BLaER1 (cell line): ENCODE measurements around the gene NPIPB8.
A peak's percentile ranks its signal among the peaks of the same experiment; 100 is the strongest.
"Not testable (repeated sequence)": the region's sequence is repeated elsewhere in the genome, so short reads cannot be mapped to it uniquely, and the experiment has no call there.

Experiments
- H3K27ac ChIP-seq: shearing (Covaris generic); formaldehyde crosslinking; 2 replicates; pipeline ENCODE4 v1.8.1; 2022
- H3K27me3 ChIP-seq: shearing (Covaris generic); formaldehyde crosslinking; 2 replicates; pipeline ENCODE4 v1.8.1; 2022
- H3K36me3 ChIP-seq: shearing (Covaris generic); formaldehyde crosslinking; 2 replicates; pipeline ENCODE4 v1.8.1; 2022
- H3K4me1 ChIP-seq: shearing (Covaris generic); formaldehyde crosslinking; 2 replicates; pipeline ENCODE4 v1.8.1; 2022
- H3K4me2 ChIP-seq: shearing (Covaris generic); formaldehyde crosslinking; 2 replicates; pipeline ENCODE4 v1.8.1; 2022
- H3K4me3 ChIP-seq: shearing (Covaris generic); formaldehyde crosslinking; 2 replicates; pipeline ENCODE4 v1.8.1; 2022
- H3K9ac ChIP-seq: shearing (Covaris generic); formaldehyde crosslinking; 2 replicates; pipeline ENCODE4 v1.8.1; 2022
- H3K9me3 ChIP-seq: shearing (Covaris generic); formaldehyde crosslinking; 2 replicates; pipeline ENCODE4 v1.8.1; 2022
- H4K20me1 ChIP-seq: shearing (Covaris generic); formaldehyde crosslinking; 2 replicates; pipeline ENCODE4 v1.8.1; 2022
- Cebpa-rat ChIP-seq: shearing (Covaris generic); IDR thresholded peaks from 2 replicates; pipeline ENCODE4 v1.8.1; 2022

The NPIPB8 gene

DNA sequence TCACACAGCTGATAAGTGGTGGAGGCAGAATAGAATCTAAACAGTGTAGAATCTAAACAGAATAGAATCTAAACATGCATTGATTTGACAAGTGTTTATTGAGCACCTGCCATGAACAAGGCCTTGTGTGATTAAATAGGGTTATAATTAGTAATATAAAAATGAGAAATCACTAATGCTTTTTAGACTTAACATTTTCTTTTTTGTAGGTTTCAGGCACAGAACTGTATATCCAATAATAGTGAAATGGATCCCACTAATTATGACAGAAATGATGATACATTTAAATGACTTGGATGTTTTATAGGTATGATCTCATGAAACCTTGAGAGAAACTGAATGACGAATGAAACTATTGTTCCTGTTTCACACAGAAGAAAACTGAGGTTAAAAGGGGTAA is at the start of gene NPIPB8:
Gene NPIPB8, plus strand, starts transcription at position 301 of the 400 bp plus-strand sequence. CDS start 296 bp downstream, outside the sequence.
- H3K27ac ChIP-seq, H3K4me2 ChIP-seq, H3K36me3 ChIP-seq, H3K4me1 ChIP-seq, H3K9me3 ChIP-seq, H4K20me1 ChIP-seq, H3K4me3 ChIP-seq, H3K27me3 ChIP-seq, H3K9ac ChIP-seq: not testable (repeated sequence)

GRCh38 chr16:28589069-28589468 is 48.8 kb upstream of the NPIPB8 start:
- H3K27me3 ChIP-seq = no peaks in the 10 kb centered on the region
- peaks cover 93% of the 10 kb centered on the region for H3K36me3 ChIP-seq

DNA sequence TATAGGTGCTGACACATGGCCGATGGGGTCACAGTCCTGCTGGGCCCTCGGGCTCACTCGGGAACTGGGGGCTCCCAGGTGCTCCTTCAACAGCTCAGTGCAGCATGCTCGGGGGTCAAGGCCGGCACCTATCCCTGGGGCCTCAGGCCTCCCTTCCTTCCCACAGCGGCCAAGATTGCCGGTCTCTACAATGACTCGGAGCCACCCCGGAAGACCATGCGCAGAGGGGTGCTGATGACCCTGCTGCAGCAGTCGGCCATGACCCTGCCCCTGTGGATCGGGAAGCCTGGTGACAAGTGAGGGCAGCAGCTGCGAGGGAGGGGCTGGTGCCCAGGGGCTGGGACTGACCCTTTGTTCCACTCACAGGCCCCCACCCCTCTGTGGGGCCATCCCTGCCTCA is 47.9 kb upstream of the NPIPB8 start:
- no peaks in the 10 kb centered on the region for H4K20me1 ChIP-seq
- H3K9ac ChIP-seq = no peak overlapping the region
- no peak overlapping the region for H3K4me2 ChIP-seq
- H3K9me3 ChIP-seq = no peaks in the 10 kb centered on the region
- H3K4me1 ChIP-seq = no peaks in the 10 kb centered on the region
- H3K27me3 ChIP-seq = no peaks in the 10 kb centered on the region
- TF ChIP-seq Cebpa-rat = no peak
- H3K4me3 ChIP-seq = no peak overlapping the region
- H3K36me3 ChIP-seq = peaks cover 85% of the 10 kb centered on the region
- no peak overlapping the region for H3K27ac ChIP-seq

More at GRCh38 chr16:28589069-28589468, 48.8 kb upstream of the NPIPB8 start:
- H3K4me2 ChIP-seq = no peak overlapping the region
- no peak overlapping the region for H3K4me3 ChIP-seq
- H3K9me3 ChIP-seq = no peaks in the 10 kb centered on the region
- H3K27ac ChIP-seq = no peak overlapping the region
- H3K4me1 ChIP-seq = no peaks in the 10 kb centered on the region
- TF ChIP-seq Cebpa-rat = no peak
- no peaks in the 10 kb centered on the region for H4K20me1 ChIP-seq
- no peak overlapping the region for H3K9ac ChIP-seq

GRCh38 chr16:28590384-28591340 is 47.2 kb upstream of the NPIPB8 start:
- H3K4me2 ChIP-seq = no peak overlapping the region
- peaks cover 78% of the 10 kb centered on the region for H3K36me3 ChIP-seq
- no peak overlapping the region for H3K27ac ChIP-seq
- no peak for TF ChIP-seq Cebpa-rat
- no peaks in the 10 kb centered on the region for H3K4me1 ChIP-seq
- no peaks in the 10 kb centered on the region for H4K20me1 ChIP-seq
- H3K4me3 ChIP-seq = no peak overlapping the region
- no peaks in the 10 kb centered on the region for H3K9me3 ChIP-seq
- H3K9ac ChIP-seq = no peak overlapping the region
- H3K27me3 ChIP-seq = no peaks in the 10 kb centered on the region

- Histone ChIP-seq H3K9me3 (no peaks in the 10 kb centered on the region), H3K4me1 (no peaks in the 10 kb centered on the region), H4K20me1 (no peaks in the 10 kb centered on the region), H3K36me3 (peaks cover 71% of the 10 kb centered on the region), H3K9ac (no peak overlapping the region), H3K4me2 (no peak overlapping the region), H3K27me3 (no peaks in the 10 kb centered on the region), H3K4me3 (no peak overlapping the region), H3K27ac (no peak overlapping the region)
- TF ChIP-seq Cebpa-rat = no peak
These were observed 46.5 kb upstream of the NPIPB8 start for GRCh38 chr16:28591355-28591754.

DNA sequence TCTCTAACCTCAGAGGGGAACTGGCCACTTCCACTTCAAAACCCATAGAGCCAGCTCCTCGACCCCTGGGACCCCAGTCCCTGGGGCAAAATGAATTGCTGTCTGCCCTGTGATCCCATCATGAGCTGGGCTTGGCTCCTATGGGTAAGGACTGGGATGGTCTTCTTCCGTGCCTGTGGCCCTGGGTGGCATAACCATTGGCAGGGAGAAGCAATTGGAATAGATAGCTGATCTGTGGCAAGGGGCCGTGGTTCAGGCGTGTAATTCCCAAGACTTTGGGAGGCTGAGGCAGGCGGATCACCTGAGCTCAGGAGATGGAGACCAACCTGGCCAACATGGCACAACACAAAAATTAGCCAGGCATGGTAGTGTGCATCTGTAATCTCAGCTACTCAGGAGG is 45.4 kb upstream of the NPIPB8 start:
- H3K36me3 ChIP-seq = peaks cover 59% of the 10 kb centered on the region
- peaks cover 11% of the 10 kb centered on the region for H3K4me1 ChIP-seq
- H3K27me3 ChIP-seq = no peaks in the 10 kb centered on the region
- H3K4me3 ChIP-seq = no peak overlapping the region
- H3K9ac ChIP-seq = no peak overlapping the region
- no peak overlapping the region for H3K4me2 ChIP-seq
- no peak overlapping the region for H3K27ac ChIP-seq
- H3K9me3 ChIP-seq = no peaks in the 10 kb centered on the region
- TF ChIP-seq Cebpa-rat = no peak
- no peaks in the 10 kb centered on the region for H4K20me1 ChIP-seq

- H3K27me3 ChIP-seq = no peaks in the 10 kb centered on the region
- H3K9me3 ChIP-seq = no peaks in the 10 kb centered on the region
- no peak overlapping the region for H3K4me3 ChIP-seq
- H3K36me3 ChIP-seq = peaks cover 54% of the 10 kb centered on the region
- no peaks in the 10 kb centered on the region for H4K20me1 ChIP-seq
- H3K27ac ChIP-seq = no peak overlapping the region
- peaks cover 16% of the 10 kb centered on the region for H3K4me1 ChIP-seq
- no peak for TF ChIP-seq Cebpa-rat
- H3K4me2 ChIP-seq = no peak overlapping the region
- H3K9ac ChIP-seq = no peak overlapping the region
These were observed 44.8 kb upstream of the NPIPB8 start for GRCh38 chr16:28592979-28593553.

DNA sequence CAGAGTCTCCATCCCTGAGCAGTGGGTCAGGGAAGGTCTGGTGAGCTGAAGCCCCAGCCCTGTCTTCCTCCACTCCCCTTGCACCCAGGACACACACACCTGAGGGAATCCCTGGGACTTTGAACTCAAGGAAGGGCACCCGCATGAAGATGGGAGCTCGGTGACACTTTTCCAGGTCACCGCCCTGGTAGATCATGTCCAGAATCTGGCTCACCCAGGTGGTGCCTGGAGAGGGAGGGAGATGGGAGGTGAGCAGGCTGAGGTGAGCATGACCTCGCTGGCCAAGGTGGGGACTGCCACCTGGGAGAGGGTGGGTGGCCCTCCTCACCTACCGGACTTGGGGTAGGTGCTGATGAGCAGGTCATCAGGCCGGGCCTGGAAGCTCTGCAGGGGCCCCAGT is 42.4 kb upstream of the NPIPB8 start:
- not testable (repeated sequence) for H3K27me3 ChIP-seq, H3K9ac ChIP-seq, H3K4me3 ChIP-seq, H4K20me1 ChIP-seq, H3K9me3 ChIP-seq, H3K4me2 ChIP-seq, H3K27ac ChIP-seq
- Histone ChIP-seq H3K4me1 (peaks cover 19% of the 10 kb centered on the region), H3K36me3 (peaks cover 30% of the 10 kb centered on the region)

- Histone ChIP-seq H4K20me1 (no peaks in the 10 kb centered on the region), H3K27ac (no peak overlapping the region), H3K27me3 (no peaks in the 10 kb centered on the region), H3K4me1 (peaks cover 19% of the 10 kb centered on the region), H3K36me3 (peaks cover 23% of the 10 kb centered on the region), H3K9me3 (no peaks in the 10 kb centered on the region), H3K9ac (no peak overlapping the region), H3K4me3 (no peak overlapping the region), H3K4me2 (peak overlapping the region; percentile 80; the same call in 1 of the 2 replicates)
- no peak for TF ChIP-seq Cebpa-rat
These were observed 41.7 kb upstream of the NPIPB8 start for GRCh38 chr16:28596115-28596630.
